HG03060 (cell line): Measurements from ENCODE around the gene DMD.

ENCODE experiments used
- ATAC-seq: cut with Tn5 transposase; IDR thresholded peaks from one replicate; pipeline ENCODE4 v1.9.1; 2021; ENCODE audit warnings: low read depth, moderate number of reproducible peaks; ENCODE audit not compliant: unreplicated experiment

The DMD gene

GRCh38 chrX:31811106-31811505 lies 1400.2 kb downstream of the DMD start:
- no peak for ATAC-seq

- no peak for ATAC-seq
These were observed 1403.0 kb downstream of the DMD start for GRCh38 chrX:31808357-31808756.

- ATAC-seq: no peak
These were observed 1404.2 kb downstream of the DMD start for GRCh38 chrX:31807165-31807564.

- ATAC-seq: no peak
These were observed 1405.6 kb downstream of the DMD start for GRCh38 chrX:31805781-31806180.

GRCh38 chrX:31800219-31800618 lies 1411.1 kb downstream of the DMD start:
- no peak for ATAC-seq

- no peak for ATAC-seq
These were observed 1414.7 kb downstream of the DMD start for GRCh38 chrX:31796624-31797023.

- ATAC-seq: no peak
These were observed 1463.9 kb downstream of the DMD start for GRCh38 chrX:31747411-31747810.

GRCh38 chrX:31743004-31743403 lies 1468.3 kb downstream of the DMD start:
- ATAC-seq: no peak

- ATAC-seq: no peak
These were observed 1493.9 kb downstream of the DMD start for GRCh38 chrX:31717474-31717873.

GRCh38 chrX:31715675-31716074 lies 1495.7 kb downstream of the DMD start:
- ATAC-seq: no peak

- ATAC-seq: no peak
These were observed 1496.6 kb downstream of the DMD start for GRCh38 chrX:31714797-31715196.

GRCh38 chrX:31713120-31713519 lies 1498.2 kb downstream of the DMD start:
- ATAC-seq: no peak

- ATAC-seq: no peak
These were observed 1500.2 kb downstream of the DMD start for GRCh38 chrX:31711166-31711565.

- ATAC-seq: no peak
These were observed 1503.2 kb downstream of the DMD start for GRCh38 chrX:31708116-31708515.

GRCh38 chrX:31706466-31706865 lies 1504.9 kb downstream of the DMD start:
- ATAC-seq: no peak

GRCh38 chrX:31705816-31706215 lies 1505.5 kb downstream of the DMD start:
- ATAC-seq: no peak

- no peak for ATAC-seq
These were observed 1506.4 kb downstream of the DMD start for GRCh38 chrX:31704938-31705337.

GRCh38 chrX:31702222-31702621 lies 1509.1 kb downstream of the DMD start:
- ATAC-seq: no peak

- ATAC-seq: no peak
These were observed 1513.9 kb downstream of the DMD start for GRCh38 chrX:31697294-31697916.

GRCh38 chrX:31679861-31680260 lies 1531.5 kb downstream of the DMD start:
- ATAC-seq: no peak

GRCh38 chrX:31670245-31670644 lies 1541.1 kb downstream of the DMD start:
- ATAC-seq: no peak

- ATAC-seq: no peak
These were observed 1545.9 kb downstream of the DMD start for GRCh38 chrX:31665454-31665853.

GRCh38 chrX:31663172-31663571 lies 1548.2 kb downstream of the DMD start:
- ATAC-seq: no peak
